NCI-H446 treated with DMSO at 0.1 percent for 48 hours (cell line): ENCODE data around the gene PPP1R11.
"Not testable (repeated sequence)": the region's sequence is repeated elsewhere in the genome, so short reads cannot be mapped to it uniquely, and the experiment has no call there.

ENCODE experiments used
- DNase-seq: peaks from one replicate; lab custom pipeline; 2025; lab: John Stamatoyannopoulos, UW

The PPP1R11 gene

GRCh38 chr6:30066577-30067459, at the start of gene PPP1R11:
TSS of gene PPP1R11 (plus strand) at chr6:30067198. CDS start at chr6:30067411, 213 bp downstream.
- DNase-seq = peak; percentile 99

- no peak for DNase-seq
These were observed 47.2 kb upstream of the PPP1R11 start for GRCh38 chr6:30019819-30020218.

- no peak for DNase-seq
These were observed 46.4 kb upstream of the PPP1R11 start for GRCh38 chr6:30020626-30021025.

GRCh38 chr6:30022189-30022588, 44.8 kb upstream of the PPP1R11 start:
- no peak for DNase-seq

GRCh38 chr6:30022712-30023111, 44.3 kb upstream of the PPP1R11 start:
- DNase-seq = not testable (repeated sequence)

- DNase-seq = no peak
These were observed 41.8 kb upstream of the PPP1R11 start for GRCh38 chr6:30025186-30025585.

- DNase-seq = no peak
These were observed 37.4 kb upstream of the PPP1R11 start for GRCh38 chr6:30029588-30029987.

- DNase-seq = no peak
These were observed 35.6 kb upstream of the PPP1R11 start for GRCh38 chr6:30031381-30031780.

GRCh38 chr6:30033440-30033839, 33.6 kb upstream of the PPP1R11 start:
- not testable (repeated sequence) for DNase-seq

- DNase-seq = no peak
These were observed 31.2 kb upstream of the PPP1R11 start for GRCh38 chr6:30035784-30036183.

GRCh38 chr6:30037182-30037788, 29.7 kb upstream of the PPP1R11 start:
- no peak for DNase-seq

- no peak for DNase-seq
These were observed 25.8 kb upstream of the PPP1R11 start for GRCh38 chr6:30041221-30041620.

GRCh38 chr6:30041821-30042220, 25.2 kb upstream of the PPP1R11 start:
- DNase-seq = no peak

- DNase-seq = no peak
These were observed 24.5 kb upstream of the PPP1R11 start for GRCh38 chr6:30042476-30042875.

- no peak for DNase-seq
These were observed 24.1 kb upstream of the PPP1R11 start for GRCh38 chr6:30042914-30043313.

- DNase-seq = no peak
These were observed 23.3 kb upstream of the PPP1R11 start for GRCh38 chr6:30043744-30044143.

GRCh38 chr6:30044630-30045029, 22.4 kb upstream of the PPP1R11 start:
- no peak for DNase-seq

GRCh38 chr6:30047220-30047619, 19.8 kb upstream of the PPP1R11 start:
- DNase-seq = no peak

- DNase-seq = no peak
These were observed 13.3 kb upstream of the PPP1R11 start for GRCh38 chr6:30053682-30054081.

GRCh38 chr6:30055513-30055912, 11.5 kb upstream of the PPP1R11 start:
- no peak for DNase-seq

- no peak for DNase-seq
These were observed 6.3 kb upstream of the PPP1R11 start for GRCh38 chr6:30060606-30061091.

GRCh38 chr6:30061092-30061857, 5.7 kb upstream of the PPP1R11 start, which contains the start of gene POLR1H:
TSS of gene POLR1H (plus strand) at chr6:30061265. CDS start at chr6:30061525, 260 bp downstream.
- DNase-seq = peak; percentile 92
